C4-2B (cell line): Measurements from ENCODE around the gene TRERF1.

Experiments
- H3K27ac ChIP-seq: fragments of 450-650 bp; 2 replicates; pipeline ENCODE4 v1.5.1; 2017
- ZFX ChIP-seq: fragments of 450-650 bp; IDR thresholded peaks from 2 replicates; pipeline ENCODE4 v1.6.1; 2017
- TF ChIP-seq, protein P1 (sequence below): fragments of 450-650 bp; conservative IDR thresholded peaks from 2 replicates; pipeline ENCODE4 v1.5.1; 2017; ENCODE audit warnings: mild to moderate bottlenecking

The TRERF1 gene

DNA sequence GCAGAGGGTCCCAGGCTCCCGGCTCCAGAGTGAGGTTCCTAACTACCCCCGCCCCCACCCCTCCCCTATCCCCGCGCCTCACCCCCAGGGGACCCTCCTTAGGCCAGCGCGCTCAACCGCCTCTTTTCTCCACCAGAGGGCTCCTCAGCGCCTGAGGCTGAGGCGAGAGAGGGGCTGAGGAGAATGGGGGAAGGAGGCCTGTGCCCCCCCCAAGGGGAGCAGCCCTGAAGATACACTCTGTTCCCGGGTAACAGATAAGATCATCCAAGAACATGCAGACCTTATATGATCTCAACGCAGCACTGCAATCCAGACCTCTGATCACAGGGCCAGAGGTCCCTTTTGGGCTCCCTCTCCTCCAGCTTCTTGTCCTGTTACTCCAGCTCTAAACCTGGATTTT lies 190.8 kb downstream of the TRERF1 start:
- H3K27ac ChIP-seq, result no peak overlapping the region
- no peak for TF ChIP-seq ZFX
- TF ChIP-seq, protein P1, sequence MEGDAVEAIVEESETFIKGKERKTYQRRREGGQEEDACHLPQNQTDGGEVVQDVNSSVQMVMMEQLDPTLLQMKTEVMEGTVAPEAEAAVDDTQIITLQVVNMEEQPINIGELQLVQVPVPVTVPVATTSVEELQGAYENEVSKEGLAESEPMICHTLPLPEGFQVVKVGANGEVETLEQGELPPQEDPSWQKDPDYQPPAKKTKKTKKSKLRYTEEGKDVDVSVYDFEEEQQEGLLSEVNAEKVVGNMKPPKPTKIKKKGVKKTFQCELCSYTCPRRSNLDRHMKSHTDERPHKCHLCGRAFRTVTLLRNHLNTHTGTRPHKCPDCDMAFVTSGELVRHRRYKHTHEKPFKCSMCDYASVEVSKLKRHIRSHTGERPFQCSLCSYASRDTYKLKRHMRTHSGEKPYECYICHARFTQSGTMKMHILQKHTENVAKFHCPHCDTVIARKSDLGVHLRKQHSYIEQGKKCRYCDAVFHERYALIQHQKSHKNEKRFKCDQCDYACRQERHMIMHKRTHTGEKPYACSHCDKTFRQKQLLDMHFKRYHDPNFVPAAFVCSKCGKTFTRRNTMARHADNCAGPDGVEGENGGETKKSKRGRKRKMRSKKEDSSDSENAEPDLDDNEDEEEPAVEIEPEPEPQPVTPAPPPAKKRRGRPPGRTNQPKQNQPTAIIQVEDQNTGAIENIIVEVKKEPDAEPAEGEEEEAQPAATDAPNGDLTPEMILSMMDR, result peak; percentile 73

DNA sequence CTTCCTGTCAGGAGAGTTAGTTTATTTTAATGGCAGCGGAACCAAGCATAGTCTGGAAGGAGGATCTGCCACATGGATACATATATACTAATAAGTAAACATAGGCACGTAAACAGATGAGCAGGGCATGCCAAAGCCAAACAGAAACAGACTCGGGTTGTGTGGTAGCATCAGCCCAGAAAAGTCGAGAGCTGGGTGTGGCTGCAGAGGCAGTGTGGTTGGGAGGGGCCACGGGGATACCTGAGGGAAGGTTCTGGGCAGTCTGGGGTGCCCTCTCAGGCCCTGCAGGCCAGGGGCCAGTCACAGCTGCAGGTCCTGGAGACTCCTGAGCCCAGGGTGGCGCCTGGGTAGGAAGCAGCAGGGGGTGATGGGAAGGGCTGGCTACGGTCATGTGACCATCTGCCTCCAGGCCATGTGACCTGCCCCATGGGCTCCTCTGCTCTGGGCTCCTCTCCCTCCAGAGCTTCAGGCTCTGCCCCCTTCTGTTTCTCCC lies 191.3 kb downstream of the TRERF1 start:
- no peak for TF ChIP-seq ZFX
- TF ChIP-seq, protein P1, result no peak

DNA sequence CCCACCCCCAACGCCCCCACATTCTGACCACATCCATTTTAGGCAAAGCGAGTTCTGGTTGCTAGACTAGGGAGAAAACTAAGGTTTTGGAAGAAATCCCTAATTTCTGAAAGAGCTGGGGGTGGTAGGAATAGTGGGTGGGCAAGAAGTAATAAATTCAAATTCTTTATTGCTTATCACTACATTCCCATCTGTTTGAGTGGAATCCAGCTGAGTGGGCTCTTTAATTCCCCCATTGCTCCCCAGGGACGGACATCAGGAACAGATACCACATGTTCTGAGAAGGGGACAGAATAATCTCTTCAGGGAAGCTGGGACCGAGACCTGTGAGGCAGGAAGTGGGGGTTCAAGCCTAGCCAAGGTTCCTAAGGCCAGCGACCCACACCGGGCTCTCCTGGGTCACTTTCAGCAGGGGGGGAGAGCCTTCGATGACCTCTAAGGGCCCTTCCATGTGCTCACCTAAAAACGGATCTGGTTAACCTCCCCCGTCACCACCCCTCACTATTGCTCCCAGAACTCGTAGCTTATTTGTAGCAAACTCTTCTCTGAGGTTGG lies 191.8 kb downstream of the TRERF1 start:
- H3K27ac ChIP-seq, result no peak overlapping the region
- TF ChIP-seq, protein P1, result no peak
- TF ChIP-seq ZFX, result no peak

More for the DNA sequence above, 191.3 kb downstream of the TRERF1 start:
- H3K27ac ChIP-seq, result no peak overlapping the region

DNA sequence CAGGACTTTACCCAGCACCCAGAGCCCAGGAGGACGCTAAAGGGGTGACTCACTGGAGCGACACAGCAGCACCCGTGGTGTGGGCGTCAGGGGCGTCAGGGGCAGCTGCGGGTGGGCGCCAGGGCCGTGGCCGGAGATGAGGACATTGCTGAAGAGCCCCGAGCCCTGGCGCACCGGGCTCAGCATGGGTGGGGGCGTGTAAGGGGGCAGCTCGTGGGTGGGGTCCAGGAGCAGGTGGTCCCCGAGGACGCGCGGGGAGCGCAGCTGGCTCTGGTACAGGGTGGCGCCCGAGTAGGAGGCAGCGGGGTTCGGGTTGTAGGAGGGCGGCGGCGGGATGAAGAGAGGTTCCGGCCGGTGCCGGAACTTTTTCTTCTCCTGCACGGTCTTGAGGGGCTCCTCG lies 192.4 kb downstream of the TRERF1 start:
- H3K27ac ChIP-seq, result no peak overlapping the region
- no peak for TF ChIP-seq ZFX
- TF ChIP-seq, protein P1, result no peak

DNA sequence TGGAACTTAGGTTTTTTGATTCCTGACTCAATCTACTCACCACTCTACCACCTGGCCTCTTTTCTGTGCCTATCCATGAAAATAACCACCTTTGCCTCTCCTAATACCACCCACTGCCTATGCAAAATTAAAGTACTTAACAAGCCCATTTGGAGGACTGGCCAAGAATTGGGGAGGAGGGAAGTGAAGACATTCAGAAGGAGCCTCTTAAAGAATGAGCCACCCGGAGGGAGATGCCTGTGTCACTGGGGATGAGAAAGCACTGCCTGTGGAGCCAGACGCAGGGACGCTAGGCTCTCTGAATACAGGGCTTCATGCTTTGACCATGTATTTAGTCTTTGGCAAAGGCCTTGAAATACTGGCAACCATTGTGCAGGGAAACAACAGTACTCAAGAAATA lies 194.1 kb downstream of the TRERF1 start:
- TF ChIP-seq, protein P1, result no peak
- no peak for TF ChIP-seq ZFX
- no peak overlapping the region for H3K27ac ChIP-seq

DNA sequence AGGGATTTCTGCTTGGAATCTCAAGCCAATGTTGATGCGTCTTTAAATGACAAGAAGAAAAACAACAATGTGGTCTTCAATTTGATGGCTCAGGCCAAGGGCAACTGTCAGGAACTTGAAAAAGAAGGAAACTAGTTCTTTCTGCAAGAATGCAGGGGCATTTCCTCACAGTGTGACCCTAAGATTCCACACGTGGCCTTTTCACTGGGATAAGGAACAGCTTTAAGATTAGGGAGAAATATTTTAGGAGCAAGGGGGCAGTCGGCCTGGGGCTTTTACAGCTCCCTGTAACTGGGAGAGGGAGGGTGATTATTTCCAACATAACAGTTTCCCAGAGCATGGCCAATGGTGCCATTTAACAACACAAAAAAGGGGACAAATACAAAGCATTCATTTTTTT lies 194.7 kb downstream of the TRERF1 start:
- no peak overlapping the region for H3K27ac ChIP-seq
- TF ChIP-seq, protein P1, result no peak
- TF ChIP-seq ZFX, result no peak

DNA sequence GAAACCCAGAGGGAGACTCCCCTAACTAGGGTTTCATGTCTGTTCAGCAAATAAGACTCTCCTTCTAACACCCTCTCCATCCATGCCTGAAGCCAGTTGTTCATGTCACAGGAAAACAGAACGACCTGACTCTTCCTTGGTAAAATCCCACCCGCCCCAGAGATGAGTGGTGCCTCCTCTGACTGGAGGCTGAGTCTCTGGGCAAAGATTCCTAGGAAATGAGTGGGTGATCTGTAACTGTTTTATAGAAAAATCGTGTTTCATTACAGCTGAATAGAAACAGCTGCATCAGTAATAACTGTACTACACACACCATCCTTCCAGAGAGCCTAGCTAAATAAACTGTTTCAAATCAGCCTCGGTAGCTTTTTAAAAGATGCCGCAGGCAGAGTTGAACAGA lies 196.7 kb downstream of the TRERF1 start:
- TF ChIP-seq ZFX, result no peak
- TF ChIP-seq, protein P1, result no peak
- H3K27ac ChIP-seq, result no peak overlapping the region
